Naive B cell (primary cell): ENCODE data around the gene BEND7. TPM values are rescaled to one million over a fixed set of nuclear protein-coding genes. Genes with fewer than 3 reads are reported as not detected.
"Not testable (repeated sequence)": the region's sequence is repeated elsewhere in the genome, so short reads cannot be mapped to it uniquely, and the experiment has no call there.

Experiments
- ATAC-seq, 2 donors: fragments of 150-1000 bp; cut with Tn5 transposase; 2 replicates each; pipeline ENCODE4 v1.10.0; 2021; ENCODE audit warnings: low read depth in 2 of 2, mild to moderate bottlenecking in 2 of 2, moderate library complexity in 2 of 2
- DNase-seq: peaks from one replicate; pipeline ENCODE4 v3.0.0; 2022
- H3K27ac Mint-ChIP-seq, 6 donors: one replicate each; pipeline ENCODE4 v1.8.0; 2020 to 2022; ENCODE audit warnings: mild to moderate bottlenecking in 6 of 6, mixed read lengths in 6 of 6, moderate library complexity in 5 of 6, inconsistent platforms in 2 of 6
- H3K27me3 Mint-ChIP-seq, 3 donors: one replicate each; pipeline ENCODE4 v1.8.0; 2021 to 2022; ENCODE audit warnings: mixed read lengths in 3 of 3, mild to moderate bottlenecking in 1 of 3
- H3K36me3 Mint-ChIP-seq, 2 donors: one replicate each; pipeline ENCODE4 v1.8.0; 2020 to 2022; ENCODE audit warnings: mixed read lengths in 2 of 2, inconsistent platforms in 1 of 2, mild to moderate bottlenecking in 1 of 2
- H3K4me1 Mint-ChIP-seq, 3 donors: one replicate each; pipeline ENCODE4 v1.8.0; 2020 to 2022; ENCODE audit warnings: mixed read lengths in 3 of 3, inconsistent platforms in 1 of 3, mild to moderate bottlenecking in 1 of 3, moderate library complexity in 1 of 3
- H3K4me3 Mint-ChIP-seq, 8 donors: one replicate each; pipeline ENCODE4 v1.8.0; 2020 to 2022; ENCODE audit warnings: mild to moderate bottlenecking in 8 of 8, mixed read lengths in 8 of 8, moderate library complexity in 8 of 8, inconsistent platforms in 2 of 8
- H3K9me3 Mint-ChIP-seq, 7 donors: one replicate each; pipeline ENCODE4 v1.8.0; 2020 to 2022; ENCODE audit warnings: mixed read lengths in 7 of 7, mild to moderate bottlenecking in 5 of 7, inconsistent platforms in 2 of 7, moderate library complexity in 1 of 7
- polyA plus RNA-seq, 6 donors: library from polyadenylated mRNA; unstranded; fragments of 300-500 nt; fragmentation: Illumina TruSeq; gene quantifications; one replicate each; pipeline ENCODE4 v1.2.3, GENCODE V29; 2021; ENCODE audit warnings: low read depth in 6 of 6

Gene BEND7
- polyA plus RNA-seq, 6 donors from 2014 or later = not detected

- no peak for DNase-seq
- peaks cover 9 to 38% (median 34%) of the 10 kb centered on the region in 3 donors for H3K27me3 Mint-ChIP-seq
- no peaks in the 10 kb centered on the region for H3K36me3 Mint-ChIP-seq
- H3K27ac Mint-ChIP-seq = no peak overlapping the region
- ATAC-seq = no peak
- H3K4me1 Mint-ChIP-seq = peaks cover 5 to 12% (median 6%) of the 10 kb centered on the region in 3 donors
- peaks cover 0 to 5% (median 0%) of the 10 kb centered on the region in 7 donors for H3K9me3 Mint-ChIP-seq
- no peak overlapping the region for H3K4me3 Mint-ChIP-seq
Measured at GRCh38 chr10:13450069-13450468, 78.7 kb downstream of the BEND7 start.

GRCh38 chr10:13449296-13449695, 79.5 kb downstream of the BEND7 start:
- Mint-ChIP-seq H3K27me3 (peaks cover 9 to 33% (median 29%) of the 10 kb centered on the region in 3 donors), H3K36me3 (no peaks in the 10 kb centered on the region), H3K9me3 (peaks cover 0 to 5% (median 0%) of the 10 kb centered on the region in 7 donors), H3K4me1 (peaks cover 5 to 7% (median 6%) of the 10 kb centered on the region in 3 donors), H3K27ac (no peak overlapping the region), H3K4me3 (no peak overlapping the region)
- ATAC-seq (no peak), DNase-seq (no peak)

GRCh38 chr10:13448216-13448615, 80.6 kb downstream of the BEND7 start:
- no peaks in the 10 kb centered on the region for H3K9me3 Mint-ChIP-seq
- H3K4me1 Mint-ChIP-seq = no peaks in the 10 kb centered on the region
- no peaks in the 10 kb centered on the region for H3K36me3 Mint-ChIP-seq
- DNase-seq (no peak), ATAC-seq (no peak)
- no peak overlapping the region for H3K4me3 Mint-ChIP-seq
- peaks cover 4 to 28% (median 22%) of the 10 kb centered on the region in 3 donors for H3K27me3 Mint-ChIP-seq
- H3K27ac Mint-ChIP-seq = no peak overlapping the region

GRCh38 chr10:13445656-13446400, 83.0 kb downstream of the BEND7 start:
- no peak for ATAC-seq
- no peak for DNase-seq
- peaks cover 0 to under 1% (median 0%) of the 10 kb centered on the region in 3 donors for H3K4me1 Mint-ChIP-seq
- H3K4me3 Mint-ChIP-seq = no peak overlapping the region
- H3K36me3 Mint-ChIP-seq = no peaks in the 10 kb centered on the region
- H3K27ac Mint-ChIP-seq = no peak overlapping the region
- no peaks in the 10 kb centered on the region for H3K9me3 Mint-ChIP-seq
- peaks cover 22 to 40% (median 38%) of the 10 kb centered on the region in 3 donors for H3K27me3 Mint-ChIP-seq

- Mint-ChIP-seq H3K9me3 (no peaks in the 10 kb centered on the region), H3K27me3 (peaks cover 45 to 62% (median 59%) of the 10 kb centered on the region in 3 donors), H3K4me3 (no peak overlapping the region), H3K4me1 (peaks cover 6 to 15% (median 7%) of the 10 kb centered on the region in 3 donors), H3K27ac (no peak overlapping the region), H3K36me3 (no peaks in the 10 kb centered on the region)
- DNase-seq = no peak
- no peak for ATAC-seq
Measured at GRCh38 chr10:13441476-13441875, 87.3 kb downstream of the BEND7 start.

- H3K27me3 Mint-ChIP-seq = peaks cover 45 to 60% (median 58%) of the 10 kb centered on the region in 3 donors
- H3K27ac Mint-ChIP-seq = peak overlapping the region in 1 of 6 donors; percentile 56
- peaks cover 6 to 15% (median 7%) of the 10 kb centered on the region in 3 donors for H3K4me1 Mint-ChIP-seq
- no peaks in the 10 kb centered on the region for H3K36me3 Mint-ChIP-seq
- H3K4me3 Mint-ChIP-seq = peak overlapping the region; percentile 29 to 82 (median 69)
- ATAC-seq (peak; percentile 81 to 87), DNase-seq (peak; percentile 47)
- H3K9me3 Mint-ChIP-seq = no peaks in the 10 kb centered on the region
Measured at GRCh38 chr10:13440185-13441061, 88.4 kb downstream of the BEND7 start.

- no peaks in the 10 kb centered on the region for H3K36me3 Mint-ChIP-seq
- H3K4me3 Mint-ChIP-seq = peak overlapping the region; percentile 6 to 82 (median 70)
- H3K9me3 Mint-ChIP-seq = no peaks in the 10 kb centered on the region
- H3K27ac Mint-ChIP-seq = peak overlapping the region in 2 of 6 donors; percentile 42 to 73
- DNase-seq (no peak), ATAC-seq (peak in 1 of 2 donors; percentile 18)
- H3K4me1 Mint-ChIP-seq = peaks cover 6 to 23% (median 7%) of the 10 kb centered on the region in 3 donors
- H3K27me3 Mint-ChIP-seq = peaks cover 45 to 56% (median 55%) of the 10 kb centered on the region in 3 donors
Measured at GRCh38 chr10:13439313-13440184, 89.3 kb downstream of the BEND7 start.

- Mint-ChIP-seq H3K4me3 (no peak overlapping the region), H3K36me3 (no peaks in the 10 kb centered on the region), H3K27me3 (peaks cover 44 to 46% (median 46%) of the 10 kb centered on the region in 3 donors), H3K9me3 (no peaks in the 10 kb centered on the region), H3K27ac (no peak overlapping the region), H3K4me1 (peaks cover 6 to 24% (median 7%) of the 10 kb centered on the region in 3 donors)
- ATAC-seq = no peak
- DNase-seq = no peak
Measured at GRCh38 chr10:13437026-13437555, 91.7 kb downstream of the BEND7 start.

- Mint-ChIP-seq H3K27me3 (peaks cover 9 to 47% (median 15%) of the 10 kb centered on the region in 3 donors), H3K9me3 (peaks cover 3 to 21% (median 11%) of the 10 kb centered on the region in 7 donors), H3K36me3 (peaks cover 5 to 13% of the 10 kb centered on the region in 2 donors), H3K4me1 (peaks cover 0 to 10% (median 0%) of the 10 kb centered on the region in 3 donors)
- DNase-seq, H3K4me3 Mint-ChIP-seq, H3K27ac Mint-ChIP-seq, ATAC-seq: not testable (repeated sequence)
Measured at GRCh38 chr10:13427943-13428342, 100.9 kb downstream of the BEND7 start.

GRCh38 chr10:13425397-13425796, 103.4 kb downstream of the BEND7 start:
- peaks cover 4 to 24% (median 17%) of the 10 kb centered on the region in 7 donors for H3K9me3 Mint-ChIP-seq
- no peak overlapping the region for H3K27ac Mint-ChIP-seq
- peaks cover 0 to 36% (median 15%) of the 10 kb centered on the region in 3 donors for H3K27me3 Mint-ChIP-seq
- H3K36me3 Mint-ChIP-seq = peaks cover 5 to 13% of the 10 kb centered on the region in 2 donors
- H3K4me1 Mint-ChIP-seq = peaks cover 6 to 30% (median 7%) of the 10 kb centered on the region in 3 donors
- H3K4me3 Mint-ChIP-seq = no peak overlapping the region
- DNase-seq = no peak
- no peak for ATAC-seq

- peak overlapping the region in 5 of 8 donors; percentile 9 to 86 (median 27) for H3K4me3 Mint-ChIP-seq
- H3K9me3 Mint-ChIP-seq = peaks cover 4 to 19% (median 16%) of the 10 kb centered on the region in 7 donors
- H3K27ac Mint-ChIP-seq = peak overlapping the region in 1 of 6 donors; percentile 80
- ATAC-seq = peak in 1 of 2 donors; percentile 46
- no peak for DNase-seq
- peaks cover 6 to 33% (median 7%) of the 10 kb centered on the region in 3 donors for H3K4me1 Mint-ChIP-seq
- H3K36me3 Mint-ChIP-seq = peaks cover 5 to 13% of the 10 kb centered on the region in 2 donors
- H3K27me3 Mint-ChIP-seq = peaks cover 1 to 28% (median 7%) of the 10 kb centered on the region in 3 donors
Measured at GRCh38 chr10:13422800-13423199, 106.0 kb downstream of the BEND7 start.

- ATAC-seq = no peak
- no peak for DNase-seq
- H3K36me3 Mint-ChIP-seq = peaks cover 5 to 13% of the 10 kb centered on the region in 2 donors
- peaks cover 4 to 18% (median 14%) of the 10 kb centered on the region in 7 donors for H3K9me3 Mint-ChIP-seq
- peaks cover 6 to 41% (median 12%) of the 10 kb centered on the region in 3 donors for H3K4me1 Mint-ChIP-seq
- H3K27ac Mint-ChIP-seq = peak overlapping the region in 1 of 6 donors; percentile 72
- H3K4me3 Mint-ChIP-seq = peak overlapping the region in 1 of 8 donors; percentile 37
- H3K27me3 Mint-ChIP-seq = peaks cover 7 to 17% (median 8%) of the 10 kb centered on the region in 3 donors
Measured at GRCh38 chr10:13421382-13421917, 107.4 kb downstream of the BEND7 start.
